Measurements from ENCODE around the gene RMDN2.

DNA sequence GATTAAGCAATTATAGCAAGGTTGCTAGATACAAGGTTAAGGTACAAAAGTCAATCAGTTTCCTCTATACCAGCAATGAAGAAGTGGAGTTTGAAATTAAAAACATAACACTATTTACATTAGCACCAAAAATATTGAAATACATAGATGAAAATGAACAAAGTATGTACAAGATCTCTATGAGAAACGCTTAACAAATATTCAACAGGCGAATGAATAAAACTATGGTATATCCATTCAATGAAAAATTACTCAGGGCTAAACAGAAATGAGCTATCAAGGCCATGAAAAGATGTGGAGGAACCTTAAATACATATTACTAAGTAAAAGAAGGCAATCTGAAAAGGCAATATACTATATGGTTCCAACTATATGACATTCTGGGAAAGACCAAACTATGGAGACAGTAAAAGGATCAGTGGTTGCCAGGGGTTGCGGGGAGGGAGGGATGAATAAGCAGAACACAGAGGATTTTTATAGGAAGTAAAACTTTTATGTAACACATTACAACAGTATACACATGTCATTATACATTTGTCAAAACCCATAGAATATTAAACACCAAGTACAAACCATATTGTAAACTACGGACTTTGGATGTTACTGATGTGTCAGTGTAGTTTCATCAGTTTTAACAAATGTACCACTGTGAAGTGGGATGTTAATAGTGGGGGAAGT, 62.1 kb downstream of the RMDN2 start:
- TF ChIP-seq, protein P1, sequence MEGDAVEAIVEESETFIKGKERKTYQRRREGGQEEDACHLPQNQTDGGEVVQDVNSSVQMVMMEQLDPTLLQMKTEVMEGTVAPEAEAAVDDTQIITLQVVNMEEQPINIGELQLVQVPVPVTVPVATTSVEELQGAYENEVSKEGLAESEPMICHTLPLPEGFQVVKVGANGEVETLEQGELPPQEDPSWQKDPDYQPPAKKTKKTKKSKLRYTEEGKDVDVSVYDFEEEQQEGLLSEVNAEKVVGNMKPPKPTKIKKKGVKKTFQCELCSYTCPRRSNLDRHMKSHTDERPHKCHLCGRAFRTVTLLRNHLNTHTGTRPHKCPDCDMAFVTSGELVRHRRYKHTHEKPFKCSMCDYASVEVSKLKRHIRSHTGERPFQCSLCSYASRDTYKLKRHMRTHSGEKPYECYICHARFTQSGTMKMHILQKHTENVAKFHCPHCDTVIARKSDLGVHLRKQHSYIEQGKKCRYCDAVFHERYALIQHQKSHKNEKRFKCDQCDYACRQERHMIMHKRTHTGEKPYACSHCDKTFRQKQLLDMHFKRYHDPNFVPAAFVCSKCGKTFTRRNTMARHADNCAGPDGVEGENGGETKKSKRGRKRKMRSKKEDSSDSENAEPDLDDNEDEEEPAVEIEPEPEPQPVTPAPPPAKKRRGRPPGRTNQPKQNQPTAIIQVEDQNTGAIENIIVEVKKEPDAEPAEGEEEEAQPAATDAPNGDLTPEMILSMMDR (IDR thresholded peaks at IDR 0.05), result no peak
- no peak for TF ChIP-seq POLR2A (IDR thresholded peaks at IDR 0.05)
